Activated B cell treated with CpG ODN at 0.5 μM for 24 hours (primary cell): Measurements from ENCODE around the gene TBCA. TPM values are rescaled to one million over a fixed set of nuclear protein-coding genes. Genes with fewer than 3 reads are reported as not detected.

Experiments
- ATAC-seq: fragments of 200-7000 bp; cut with Tn5 transposase; one replicate; pipeline ENCODE4 v1.10.0; 2021; ENCODE audit warnings: low read depth, mild to moderate bottlenecking, moderate library complexity
- CTCF ChIA-PET: fragments of 350-600 bp; sonication (Branson Sonifier 250); formaldehyde crosslinking; loops from one replicate; lab custom pipeline; 2021; ENCODE audit warnings: antibody characterized with exemption; lab: Charles Lee
- POLR2A ChIA-PET: fragments of 350-600 bp; sonication (Branson Sonifier 250); formaldehyde crosslinking; loops from one replicate; lab custom pipeline; 2021; ENCODE audit warnings: antibody characterized with exemption; lab: Charles Lee
- DNase-seq: peaks from one replicate; pipeline ENCODE4 v3.0.0; 2022
- H3K27ac Mint-ChIP-seq: one replicate; pipeline ENCODE4 v1.8.0; 2020; ENCODE audit warnings: mixed read lengths
- H3K27me3 Mint-ChIP-seq: one replicate; pipeline ENCODE4 v1.8.0; 2021; ENCODE audit warnings: mixed read lengths
- H3K36me3 Mint-ChIP-seq: one replicate; pipeline ENCODE4 v1.8.0; 2021; ENCODE audit warnings: low read depth, mixed read lengths
- H3K4me1 Mint-ChIP-seq: one replicate; pipeline ENCODE4 v1.8.0; 2021; ENCODE audit warnings: mixed read lengths
- H3K4me3 Mint-ChIP-seq: one replicate; pipeline ENCODE4 v1.8.0; 2020; ENCODE audit warnings: mild to moderate bottlenecking, mixed read lengths
- H3K9me3 Mint-ChIP-seq: one replicate; pipeline ENCODE4 v1.8.0; 2020; ENCODE audit warnings: mixed read lengths
- intact Hi-C: fragments of 100-400 bp; cut with micrococcal nuclease; formaldehyde crosslinking; loops from one replicate; pipeline ENCODE4 v1.15.1; 2024
- total RNA-seq: library from RNA; stranded (reverse); gene quantifications from 2 replicates; pipeline ENCODE4 v1.2.3, GENCODE V29; 2022
- TF ChIP-seq, protein P1 (sequence below): fragments of 200-600 bp; IDR thresholded peaks from one replicate; pipeline ENCODE4 v1.8.0; 2022; ENCODE audit warnings: antibody characterized with exemption, mild to moderate bottlenecking

TBCA gene
- total RNA-seq, 1 donor from 2014 or later: 113 TPM

DNA sequence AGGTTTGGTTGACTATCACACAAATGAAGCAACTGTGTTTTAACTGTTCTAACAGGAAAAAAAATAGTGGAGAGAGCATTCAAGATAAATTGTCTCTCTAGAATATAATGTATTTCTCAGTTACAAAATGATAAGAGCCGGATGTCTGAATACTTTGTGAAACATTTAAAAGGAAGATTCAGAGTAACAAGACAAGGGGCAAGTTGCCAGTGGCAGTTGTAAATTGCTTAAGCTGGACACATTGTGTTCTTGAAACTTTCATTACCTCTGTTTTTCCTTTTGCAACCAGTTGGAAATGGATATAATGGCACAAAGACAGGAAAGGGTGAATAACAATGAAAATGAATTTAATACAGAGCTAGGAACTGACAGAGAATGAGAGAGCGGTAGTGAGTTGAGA is 15.2 kb upstream of the TBCA start:
- peaks cover 7% of the 10 kb centered on the region for H3K9me3 Mint-ChIP-seq
- ATAC-seq: no peak
- CTCF ChIA-PET: no interaction called here

DNA sequence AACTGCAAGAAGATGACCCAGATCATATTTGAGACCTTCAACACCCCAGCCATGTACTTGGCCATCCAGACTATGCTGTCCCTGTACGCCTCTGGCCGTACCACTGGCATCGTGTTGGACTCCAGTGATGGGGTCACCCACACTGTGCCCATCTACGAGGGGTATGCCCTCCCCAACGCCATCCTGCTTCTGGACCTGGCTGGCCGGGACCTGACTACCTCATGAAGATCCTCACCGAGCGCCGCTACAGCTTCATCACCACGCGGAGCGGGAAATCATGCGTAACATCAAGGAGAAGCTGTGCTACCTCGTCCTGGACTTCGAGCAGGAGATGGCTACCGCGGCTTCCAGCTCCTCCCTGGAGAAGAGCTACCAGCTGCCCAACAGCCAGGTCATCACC is 9.1 kb upstream of the TBCA start:
- CTCF ChIA-PET: no interaction called here
- Mint-ChIP-seq H3K36me3 (no peaks in the 10 kb centered on the region), H3K9me3 (no peaks in the 10 kb centered on the region), H3K4me3 (no peak overlapping the region), H3K27me3 (peaks cover 10% of the 10 kb centered on the region), H3K27ac (no peak overlapping the region), H3K4me1 (no peaks in the 10 kb centered on the region)
- TF ChIP-seq, protein P1, sequence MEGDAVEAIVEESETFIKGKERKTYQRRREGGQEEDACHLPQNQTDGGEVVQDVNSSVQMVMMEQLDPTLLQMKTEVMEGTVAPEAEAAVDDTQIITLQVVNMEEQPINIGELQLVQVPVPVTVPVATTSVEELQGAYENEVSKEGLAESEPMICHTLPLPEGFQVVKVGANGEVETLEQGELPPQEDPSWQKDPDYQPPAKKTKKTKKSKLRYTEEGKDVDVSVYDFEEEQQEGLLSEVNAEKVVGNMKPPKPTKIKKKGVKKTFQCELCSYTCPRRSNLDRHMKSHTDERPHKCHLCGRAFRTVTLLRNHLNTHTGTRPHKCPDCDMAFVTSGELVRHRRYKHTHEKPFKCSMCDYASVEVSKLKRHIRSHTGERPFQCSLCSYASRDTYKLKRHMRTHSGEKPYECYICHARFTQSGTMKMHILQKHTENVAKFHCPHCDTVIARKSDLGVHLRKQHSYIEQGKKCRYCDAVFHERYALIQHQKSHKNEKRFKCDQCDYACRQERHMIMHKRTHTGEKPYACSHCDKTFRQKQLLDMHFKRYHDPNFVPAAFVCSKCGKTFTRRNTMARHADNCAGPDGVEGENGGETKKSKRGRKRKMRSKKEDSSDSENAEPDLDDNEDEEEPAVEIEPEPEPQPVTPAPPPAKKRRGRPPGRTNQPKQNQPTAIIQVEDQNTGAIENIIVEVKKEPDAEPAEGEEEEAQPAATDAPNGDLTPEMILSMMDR: no peak
- intact Hi-C loops: no loop called here
- ATAC-seq: no peak
- DNase-seq: no peak
- POLR2A ChIA-PET: no interaction called here

More for the DNA sequence above, 15.2 kb upstream of the TBCA start:
- POLR2A ChIA-PET: no interaction called here
- no peak overlapping the region for H3K27ac Mint-ChIP-seq
- peaks cover 14% of the 10 kb centered on the region for H3K27me3 Mint-ChIP-seq
- no peaks in the 10 kb centered on the region for H3K36me3 Mint-ChIP-seq
- intact Hi-C loops: no loop called here
- H3K4me3 Mint-ChIP-seq: no peak overlapping the region
- DNase-seq: no peak
- H3K4me1 Mint-ChIP-seq: no peaks in the 10 kb centered on the region
- TF ChIP-seq, protein P1: no peak

DNA sequence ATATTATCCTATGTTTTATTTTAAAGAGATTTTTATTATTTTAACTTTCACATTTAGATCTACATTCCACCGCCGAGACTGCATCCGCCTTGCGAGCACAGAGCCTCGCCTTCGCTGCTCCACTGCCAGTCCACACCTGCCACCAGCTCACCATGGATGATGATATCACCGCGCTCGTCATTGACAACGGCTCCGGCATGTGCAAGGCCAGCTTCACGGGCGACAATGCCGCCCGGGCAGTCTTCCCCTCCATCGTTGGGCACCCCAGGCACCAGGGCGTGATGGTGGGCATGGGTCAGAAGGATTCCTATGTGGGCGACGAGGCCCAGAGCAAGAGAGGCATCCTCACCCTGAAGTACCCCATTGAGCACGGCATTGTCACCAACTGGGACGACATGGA is 8.6 kb upstream of the TBCA start:
- Mint-ChIP-seq H3K27ac (no peak overlapping the region), H3K36me3 (no peaks in the 10 kb centered on the region), H3K27me3 (peaks cover 10% of the 10 kb centered on the region), H3K9me3 (no peaks in the 10 kb centered on the region), H3K4me3 (no peak overlapping the region), H3K4me1 (no peaks in the 10 kb centered on the region)
- TF ChIP-seq, protein P1: no peak
- POLR2A ChIA-PET: no interaction called here
- DNase-seq (no peak), ATAC-seq (no peak)
- intact Hi-C loops: no loop called here
- CTCF ChIA-PET: no interaction called here

DNA sequence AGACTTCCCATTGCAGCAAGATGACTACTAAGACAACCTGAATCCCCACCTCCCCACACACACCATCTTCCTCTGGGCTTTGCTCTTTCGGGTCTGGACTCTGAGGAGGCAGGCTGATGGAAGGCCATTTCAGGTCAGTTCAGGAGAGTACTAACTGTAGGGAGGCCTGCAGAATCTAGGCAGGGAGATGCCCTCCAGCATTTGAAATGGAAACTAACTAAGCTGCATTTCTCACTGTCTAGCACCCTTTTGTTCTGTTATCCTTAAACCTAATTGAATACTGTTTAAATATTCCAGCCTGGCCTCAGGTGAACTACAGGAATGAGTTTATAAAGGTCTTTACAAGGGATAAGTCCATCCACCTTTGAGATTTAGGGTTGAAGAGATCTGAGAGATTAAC is 4.9 kb upstream of the TBCA start:
- ChIA-PET CTCF (no interaction called here), POLR2A (no interaction called here)
- no peak for ATAC-seq
- no peak for DNase-seq
- TF ChIP-seq, protein P1: no peak
- peaks cover 6% of the 10 kb centered on the region for H3K4me1 Mint-ChIP-seq
- peaks cover 2% of the 10 kb centered on the region for H3K36me3 Mint-ChIP-seq
- no peak overlapping the region for H3K27ac Mint-ChIP-seq
- H3K4me3 Mint-ChIP-seq: no peak overlapping the region
- peaks cover 2% of the 10 kb centered on the region for H3K27me3 Mint-ChIP-seq
- intact Hi-C loops: no loop called here
- no peaks in the 10 kb centered on the region for H3K9me3 Mint-ChIP-seq

DNA sequence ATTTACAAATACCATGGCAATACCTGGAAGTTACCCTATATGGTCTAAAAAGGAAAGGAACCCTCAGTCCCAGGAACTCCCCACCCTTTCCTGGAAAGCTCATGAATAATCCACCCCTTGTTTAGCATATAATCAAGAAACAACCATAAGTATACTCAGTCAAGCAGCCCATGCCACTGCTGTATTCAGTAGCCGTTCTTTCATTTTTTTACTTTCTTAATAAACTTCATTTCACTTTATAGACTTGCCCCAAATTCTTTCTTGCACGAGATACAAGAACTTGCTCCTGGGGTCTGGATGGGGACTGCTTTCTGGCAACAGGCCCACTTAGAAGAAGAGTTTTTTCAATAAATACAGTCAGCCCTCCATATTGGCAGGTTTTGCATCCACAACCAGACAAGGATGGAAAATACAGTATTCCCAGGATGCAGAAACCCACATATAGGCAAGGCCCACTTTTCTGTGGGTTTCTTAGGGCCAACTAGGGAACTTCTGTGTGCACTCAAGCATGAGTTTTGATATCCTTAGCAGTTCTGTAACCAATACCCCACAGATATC is 2.8 kb upstream of the TBCA start:
- H3K36me3 Mint-ChIP-seq: peaks cover 7% of the 10 kb centered on the region
- DNase-seq (no peak), ATAC-seq (no peak)
- no peak overlapping the region for H3K4me3 Mint-ChIP-seq
- peaks cover 22% of the 10 kb centered on the region for H3K4me1 Mint-ChIP-seq
- ChIA-PET CTCF (no interaction called here), POLR2A (no interaction called here)
- no peak overlapping the region for H3K27ac Mint-ChIP-seq
- TF ChIP-seq, protein P1: no peak
- intact Hi-C loops: loop anchor here (5.0 to 10.0 kb wide), 5 partner anchors 333 to 1374 kb away; partner anchors contain the start of genes AGGF1 and IQGAP2
- H3K27me3 Mint-ChIP-seq: peaks cover 2% of the 10 kb centered on the region
- H3K9me3 Mint-ChIP-seq: no peaks in the 10 kb centered on the region
